ENCODE data around the gene SH3PXD2A. TPM values are rescaled to one million over a fixed set of nuclear protein-coding genes. Genes with fewer than 3 reads are reported as not detected.

The SH3PXD2A gene
- total and polyA plus RNA-seq, 2 donors (not counting 1 experiment from before 2014, with no cell fraction given) = 3.2 to 33.5 TPM

GRCh38 chr10:103818765-103819374 is 36.5 kb downstream of the SH3PXD2A start:
- H3K79me2 ChIP-seq (ENCODE audit: control insufficient read depth, insufficient read depth, low read length) = no peaks in the 10 kb centered on the region
- H3K4me2 ChIP-seq (replicated peaks; ENCODE audit: low read depth, low read length, poor library complexity, severe bottlenecking) = no peak overlapping the region
- intact Hi-C loops (cut with micrococcal nuclease) = no loop called here
- CTCF ChIA-PET = no interaction called here
- no peaks in the 10 kb centered on the region for H3K36me3 ChIP-seq (replicated peaks in 1 of 2; ENCODE audit: control extremely low read depth in 1 of 2, control insufficient read depth in 1 of 2, extremely low read depth in 1 of 2, insufficient read depth in 2 of 2, low read length in 1 of 2)
- H3K4me3 ChIP-seq (ENCODE audit: control extremely low read depth in 1 of 5, extremely low read depth in 1 of 5, insufficient read depth in 1 of 5, low read depth in 2 of 5, low read length in 4 of 5) = no peak overlapping the region
- H3K9ac ChIP-seq (ENCODE audit: low read length) = no peak overlapping the region
- H3K4me3 Mint-ChIP-seq = no peak overlapping the region
- H3K27me3 Mint-ChIP-seq = peaks cover 35% of the 10 kb centered on the region
- H3K27me3 ChIP-seq (replicated peaks in 1 of 4; ENCODE audit: control extremely low read depth in 1 of 4, control insufficient read depth in 3 of 4, insufficient read depth in 4 of 4, low read length in 3 of 4) = peaks cover 0 to 14% (median 0%) of the 10 kb centered on the region in 4 experiments
- no peak for ATAC-seq (ENCODE audit: low read depth)
- TF ChIP-seq CTCF (IDR thresholded peaks at IDR 0.05) (no peak), EZH2 (IDR thresholded peaks at IDR 0.05; ENCODE audit: borderline replicate concordance, insufficient read depth, low read depth, low read length, poor library complexity, severe bottlenecking) (no peak)
- no peak for DNase-seq
- H3K9me3 ChIP-seq (ENCODE audit: control extremely low read depth in 1 of 3, control insufficient read depth in 2 of 3, insufficient read depth in 1 of 3, low read length in 2 of 3) = no peaks in the 10 kb centered on the region
- no peaks in the 10 kb centered on the region for H4K20me1 ChIP-seq (ENCODE audit: control insufficient read depth, insufficient read depth, low read length, poor library complexity, severe bottlenecking)
- WGBS (ENCODE audit: insufficient coverage) = 86% methylated on average over 3 of the region's 6 CpGs
- no peaks in the 10 kb centered on the region for H3K9me3 Mint-ChIP-seq (ENCODE audit: insufficient read depth)
- POLR2A ChIA-PET = no interaction called here
- no peak overlapping the region for H2AFZ ChIP-seq (ENCODE audit: insufficient read depth, low read depth, low read length, poor library complexity, severe bottlenecking)
- H3K4me1 Mint-ChIP-seq = no peaks in the 10 kb centered on the region
- no peaks in the 10 kb centered on the region for H3K4me1 ChIP-seq (ENCODE audit: control insufficient read depth in 2 of 2, insufficient read depth in 2 of 2, low read length in 2 of 2)
- H3K27ac ChIP-seq (ENCODE audit: low read length in 2 of 2) = no peak overlapping the region
- no peak overlapping the region for H3K27ac Mint-ChIP-seq

- Histone ChIP-seq H3K4me1 (ENCODE audit: control insufficient read depth in 2 of 2, insufficient read depth in 2 of 2, low read length in 2 of 2) (no peaks in the 10 kb centered on the region), H3K27ac (ENCODE audit: low read length in 2 of 2) (no peak overlapping the region), H4K20me1 (ENCODE audit: control insufficient read depth, insufficient read depth, low read length, poor library complexity, severe bottlenecking) (no peaks in the 10 kb centered on the region), H3K4me3 (ENCODE audit: control extremely low read depth in 1 of 5, extremely low read depth in 1 of 5, insufficient read depth in 1 of 5, low read depth in 2 of 5, low read length in 4 of 5) (no peak overlapping the region), H3K36me3 (replicated peaks in 1 of 2; ENCODE audit: control extremely low read depth in 1 of 2, control insufficient read depth in 1 of 2, extremely low read depth in 1 of 2, insufficient read depth in 2 of 2, low read length in 1 of 2) (no peaks in the 10 kb centered on the region), H3K9me3 (ENCODE audit: control extremely low read depth in 1 of 3, control insufficient read depth in 2 of 3, insufficient read depth in 1 of 3, low read length in 2 of 3) (no peaks in the 10 kb centered on the region), H3K4me2 (replicated peaks; ENCODE audit: low read depth, low read length, poor library complexity, severe bottlenecking) (no peak overlapping the region), H3K27me3 (replicated peaks in 1 of 4; ENCODE audit: control extremely low read depth in 1 of 4, control insufficient read depth in 3 of 4, insufficient read depth in 4 of 4, low read length in 3 of 4) (peaks cover 0 to 14% (median 0%) of the 10 kb centered on the region in 4 experiments), H3K9ac (ENCODE audit: low read length) (no peak overlapping the region), H3K79me2 (ENCODE audit: control insufficient read depth, insufficient read depth, low read length) (no peaks in the 10 kb centered on the region), H2AFZ (ENCODE audit: insufficient read depth, low read depth, low read length, poor library complexity, severe bottlenecking) (no peak overlapping the region)
- ChIA-PET CTCF (no interaction called here), POLR2A (no interaction called here)
- H3K27ac Mint-ChIP-seq = no peak overlapping the region
- no peaks in the 10 kb centered on the region for H3K4me1 Mint-ChIP-seq
- H3K9me3 Mint-ChIP-seq (ENCODE audit: insufficient read depth) = no peaks in the 10 kb centered on the region
- H3K27me3 Mint-ChIP-seq = peaks cover 30% of the 10 kb centered on the region
- H3K4me3 Mint-ChIP-seq = no peak overlapping the region
- TF ChIP-seq EZH2 (IDR thresholded peaks at IDR 0.05; ENCODE audit: borderline replicate concordance, insufficient read depth, low read depth, low read length, poor library complexity, severe bottlenecking) (no peak), CTCF (IDR thresholded peaks at IDR 0.05) (no peak)
- 100% methylated on average over 1 of the region's 3 CpGs for WGBS (ENCODE audit: insufficient coverage)
- ATAC-seq (ENCODE audit: low read depth) (no peak), DNase-seq (no peak)
- intact Hi-C loops (cut with micrococcal nuclease) = no loop called here
Measured at GRCh38 chr10:103818105-103818504, 37.3 kb downstream of the SH3PXD2A start.
